Testis (tissue), 3 donors: ENCODE results near the gene LMTK3. TPM values are rescaled to one million over a fixed set of nuclear protein-coding genes. Genes with fewer than 3 reads are reported as not detected.

ENCODE experiments used
- DNase-seq: peaks from one replicate; pipeline ENCODE4 v3.0.0-alpha.2; 2019
- H3K27ac ChIP-seq, 2 donors: fragments of 200-600 bp; sonication (generic); one replicate each; pipeline ENCODE4 v1.5.1; 2019
- H3K27me3 ChIP-seq: fragments of 200-600 bp; sonication (generic); one replicate; pipeline ENCODE4 v1.5.1; 2019
- H3K36me3 ChIP-seq: fragments of 200-600 bp; sonication (generic); one replicate; pipeline ENCODE4 v1.5.1; 2017; ENCODE audit warnings: low read depth; ENCODE audit errors: missing control alignments
- H3K4me1 ChIP-seq: fragments of 200-600 bp; sonication (generic); one replicate; pipeline ENCODE4 v1.5.1; 2019
- H3K4me3 ChIP-seq, 2 donors: fragments of 200-600 bp; sonication (generic); one replicate each; pipeline ENCODE4 v1.5.1; 2017 to 2019
- H3K9me3 ChIP-seq: fragments of 200-600 bp; sonication (generic); one replicate; pipeline ENCODE4 v1.5.1; 2017
- CTCF ChIP-seq, 3 experiments: fragments of 450-650 bp in 2 of 3; fragments of 200-600 bp in 1 of 3; sonication (generic) in 1 of 3; IDR thresholded peaks; one replicate each; pipeline ENCODE4 v1.5.1; 2016 to 2019; ENCODE audit warnings: antibody characterized with exemption in 3 of 3, mild to moderate bottlenecking in 2 of 3, moderate library complexity in 1 of 3
- POLR2A ChIP-seq: fragments of 450-650 bp; IDR thresholded peaks from one replicate; pipeline ENCODE4 v1.6.1; 2017; ENCODE audit warnings: antibody characterized with exemption, mild to moderate bottlenecking, moderate library complexity
- WGBS, 2 donors: methylation state at CpG; one replicate each; pipeline ENCODE4 v1.1.5; 2018; 5-methylcytosine and 5-hydroxymethylcytosine counted together
- intact Hi-C: fragments of 100-400 bp; cut with DNase I; formaldehyde crosslinking; loops from one replicate; pipeline ENCODE4 v1.15.1; 2023; ENCODE audit warnings: low total_unique reads
- polyA plus RNA-seq: library from polyadenylated mRNA; stranded (reverse); fragments of 350-450 nt; fragmentation: Illumina TruSeq; extraction: RNeasy Lipid Tissue Mini Kit (QIAGEN cat#74804); gene quantifications from one replicate; pipeline ENCODE4 v1.2.3, GENCODE V29; 2014; ENCODE audit warnings: low read depth, low replicate concordance; ENCODE audit not compliant: insufficient read depth
- total RNA-seq, 2 donors: library from RNA; depleted of rRNA; stranded (reverse); fragments of >200 nt; gene quantifications; one replicate each; pipeline ENCODE4 v1.2.3, GENCODE V29; 2016

The LMTK3 gene
- total and polyA plus RNA-seq, 3 donors from 2014 or later = 0.62 to 1.7 (median 0.96) TPM

- no peaks in the 10 kb centered on the region for H3K9me3 ChIP-seq
- H3K4me3 ChIP-seq = no peak overlapping the region
- no peak overlapping the region for H3K27ac ChIP-seq
- no peak for TF ChIP-seq POLR2A
- no peaks in the 10 kb centered on the region for H3K27me3 ChIP-seq
- H3K36me3 ChIP-seq = no peaks in the 10 kb centered on the region
- intact Hi-C loops = no loop called here
- WGBS, 2 donors = 91 to 94% methylated on average over 4 of the region's 4 CpGs
- H3K4me1 ChIP-seq = peaks cover 10% of the 10 kb centered on the region
- DNase-seq = no peak
These were observed 39.8 kb downstream of the LMTK3 start for GRCh38 chr19:48471836-48472235.

- WGBS, 2 donors = 85 to 88% methylated on average over 10 of the region's 10 CpGs
- Histone ChIP-seq H3K4me1 (peaks cover 10% of the 10 kb centered on the region), H3K9me3 (no peaks in the 10 kb centered on the region), H3K4me3 (no peak overlapping the region), H3K27me3 (no peaks in the 10 kb centered on the region), H3K27ac (no peak overlapping the region), H3K36me3 (no peaks in the 10 kb centered on the region)
- no peak for DNase-seq
- intact Hi-C loops = no loop called here
- TF ChIP-seq CTCF (IDR thresholded peaks at IDR 0.05) (no peak), POLR2A (no peak)
These were observed 40.8 kb downstream of the LMTK3 start for GRCh38 chr19:48470856-48471255.

- WGBS, 2 donors = 33 to 42% methylated on average over 11 to 20 of the region's 20 CpGs
- DNase-seq = no peak
- Histone ChIP-seq H3K4me1 (peaks cover 10% of the 10 kb centered on the region), H3K27ac (peak overlapping the region; percentile 96 to 97), H3K4me3 (peak overlapping the region; percentile 82 to 86), H3K9me3 (no peaks in the 10 kb centered on the region), H3K36me3 (no peaks in the 10 kb centered on the region), H3K27me3 (no peaks in the 10 kb centered on the region)
- TF ChIP-seq CTCF (IDR thresholded peaks at IDR 0.05) (no peak), POLR2A (no peak)
- intact Hi-C loops = no loop called here
These were observed 41.5 kb downstream of the LMTK3 start for GRCh38 chr19:48469934-48470680.

- peak; percentile 90 for DNase-seq
- intact Hi-C loops = no loop called here
- Histone ChIP-seq H3K36me3 (no peaks in the 10 kb centered on the region), H3K27me3 (no peaks in the 10 kb centered on the region), H3K4me3 (peak within 1 kb of the TSS; percentile 82 to 86), H3K9me3 (no peaks in the 10 kb centered on the region), H3K27ac (peak within 1 kb of the TSS; percentile 96 to 97), H3K4me1 (peaks cover 10% of the 10 kb centered on the region)
- TF ChIP-seq CTCF (IDR thresholded peaks at IDR 0.05) (no peak), POLR2A (peak; percentile 72)
- WGBS, 2 donors = 0% methylated on average over 45 of the region's 66 CpGs; no CpG with 5 or more reads in 1 of the 2 donors
These were observed 42.2 kb downstream of the LMTK3 start, which contains the start of gene CYTH2 for GRCh38 chr19:48469289-48469881. TSS of gene CYTH2 (plus strand) at chr19:48469369. CDS start at chr19:48469508, 139 bp downstream.

GRCh38 chr19:48468772-48469288, 42.8 kb downstream of the LMTK3 start:
- H3K9me3 ChIP-seq = no peaks in the 10 kb centered on the region
- no peaks in the 10 kb centered on the region for H3K27me3 ChIP-seq
- H3K4me1 ChIP-seq = peaks cover 10% of the 10 kb centered on the region
- DNase-seq = peak; percentile 100
- intact Hi-C loops = no loop called here
- no peaks in the 10 kb centered on the region for H3K36me3 ChIP-seq
- H3K4me3 ChIP-seq = peak overlapping the region; percentile 82 to 86
- TF ChIP-seq CTCF (IDR thresholded peaks at IDR 0.05) = peak in 1 of 3 experiments; percentile 14
- TF ChIP-seq POLR2A = no peak
- peak overlapping the region; percentile 96 to 97 for H3K27ac ChIP-seq
- WGBS, 2 donors = 0 to 1% methylated on average over 8 to 32 of the region's 36 CpGs
